K562 (cell line): Measurements from ENCODE around the gene CELF4.

ENCODE experiments used
- CREB1 ChIP-seq, 2 experiments: sonication (generic) in 1 of 2; formaldehyde crosslinking in 1 of 2; IDR thresholded peaks; 2 replicates each; pipeline versions ENCODE4 v1.6.1 to v1.8.0; 2012 to 2022; ENCODE audit warnings: inconsistent platforms in 1 of 2, mild to moderate bottlenecking in 1 of 2, missing genetic modification reagents in 1 of 2, moderate library complexity in 1 of 2
- PCBP1 ChIP-seq: fragments of 200-400 bp; formaldehyde crosslinking; IDR thresholded peaks from 2 replicates; pipeline ENCODE4 v1.6.1; 2018; ENCODE audit warnings: mild to moderate bottlenecking, low read depth, low read length; ENCODE audit not compliant: poor library complexity, severe bottlenecking
- POLR2A ChIP-seq: fragments of 450-650 bp; conservative IDR thresholded peaks from 2 replicates; pipeline ENCODE4 v1.6.1; 2016
- TOE1 ChIP-seq, 2 experiments: fragments of 450-650 bp in 1 of 2; sonication (generic) in 1 of 2; formaldehyde crosslinking in 1 of 2; IDR thresholded peaks; 2 replicates each; pipeline versions ENCODE4 v1.7.1 to v1.8.0; 2016 to 2022; ENCODE audit warnings: borderline replicate concordance in 2 of 2, mild to moderate bottlenecking in 2 of 2, antibody characterized with exemption in 1 of 2, inconsistent platforms in 1 of 2, low read depth in 1 of 2, missing genetic modification reagents in 1 of 2, moderate library complexity in 1 of 2
- ZBTB17 ChIP-seq: fragments of 450-650 bp; formaldehyde crosslinking; IDR thresholded peaks from 2 replicates; pipeline ENCODE4 v1.4.0; 2020; ENCODE audit warnings: mild to moderate bottlenecking
- TF ChIP-seq, protein P1 (sequence below): fragments of 250-450 bp; sonication (Bioruptor Pico); IDR thresholded peaks from 2 replicates; pipeline ENCODE4 v1.8.0; 2022; ENCODE audit warnings: moderate library complexity, mild to moderate bottlenecking, inconsistent platforms
- TF ChIP-seq, protein P2 (sequence below), 2 experiments: fragments of 450-650 bp in 1 of 2; IDR thresholded peaks; 2 replicates each; pipeline ENCODE4 v1.6.1; 2011 to 2017; ENCODE audit warnings: low read depth in 2 of 2, antibody characterized with exemption in 1 of 2, borderline replicate concordance in 1 of 2, low read length in 1 of 2, mild to moderate bottlenecking in 1 of 2, mixed read lengths in 1 of 2; ENCODE audit not compliant: control insufficient read depth in 1 of 2
- TF ChIP-seq, protein P3 (sequence below): fragments of 450-650 bp; formaldehyde crosslinking; IDR thresholded peaks from 2 replicates; pipeline ENCODE4 v1.4.0; 2020; ENCODE audit warnings: mild to moderate bottlenecking, moderate library complexity
- TF ChIP-seq, protein P4 (sequence below): sonication (generic); formaldehyde crosslinking; IDR thresholded peaks from 2 replicates; pipeline ENCODE4 v1.5.0; 2020; ENCODE audit warnings: missing genetic modification reagents

DNA sequence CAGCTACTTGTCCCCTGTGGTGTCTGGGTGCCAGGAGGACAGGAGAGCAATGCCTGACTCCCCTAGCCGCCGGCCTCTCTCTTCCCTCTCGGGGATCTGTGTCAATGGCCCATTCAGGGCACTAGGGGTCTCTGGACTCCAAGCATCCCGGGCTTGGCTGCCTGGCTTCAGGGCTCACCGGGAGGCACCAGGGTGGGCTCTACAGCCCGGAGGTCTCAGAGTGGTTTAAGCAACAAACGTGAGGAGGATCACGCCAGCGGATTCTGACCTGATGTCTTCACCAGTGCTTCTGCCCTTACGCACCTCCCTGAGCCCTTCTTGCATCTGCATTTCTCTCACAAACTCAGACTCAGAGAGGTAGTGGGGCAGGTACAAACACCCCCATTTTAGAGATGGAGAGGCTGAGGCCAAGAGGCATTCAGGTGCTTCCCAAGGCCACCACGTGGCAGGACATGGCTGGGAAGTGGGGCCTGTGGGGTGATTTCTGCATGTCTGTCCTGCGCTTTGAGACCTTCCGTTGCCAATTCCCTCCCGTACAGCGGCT, 243.0 kb downstream of the CELF4 start:
- TF ChIP-seq POLR2A (no peak), PCBP1 (no peak), TOE1 (IDR thresholded peaks at IDR 0.05; ENCODE audit: borderline replicate concordance) (no peak), TOE1 (CRISPR knock-in tag; IDR thresholded peaks at IDR 0.05; ENCODE audit: borderline replicate concordance, low read depth) (no peak), CREB1 (IDR thresholded peaks at IDR 0.05) (no peak), CREB1 (CRISPR knock-in tag; IDR thresholded peaks at IDR 0.05) (no peak), ZBTB17 (CRISPR knock-in tag) (no peak)
- TF ChIP-seq, protein P1, sequence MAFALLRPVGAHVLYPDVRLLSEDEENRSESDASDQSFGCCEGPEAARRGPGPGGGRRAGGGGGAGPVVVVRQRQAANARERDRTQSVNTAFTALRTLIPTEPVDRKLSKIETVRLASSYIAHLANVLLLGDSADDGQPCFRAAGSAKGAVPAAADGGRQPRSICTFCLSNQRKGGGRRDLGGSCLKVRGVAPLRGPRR (CRISPR knock-in tag): no peak
- TF ChIP-seq, protein P2, sequence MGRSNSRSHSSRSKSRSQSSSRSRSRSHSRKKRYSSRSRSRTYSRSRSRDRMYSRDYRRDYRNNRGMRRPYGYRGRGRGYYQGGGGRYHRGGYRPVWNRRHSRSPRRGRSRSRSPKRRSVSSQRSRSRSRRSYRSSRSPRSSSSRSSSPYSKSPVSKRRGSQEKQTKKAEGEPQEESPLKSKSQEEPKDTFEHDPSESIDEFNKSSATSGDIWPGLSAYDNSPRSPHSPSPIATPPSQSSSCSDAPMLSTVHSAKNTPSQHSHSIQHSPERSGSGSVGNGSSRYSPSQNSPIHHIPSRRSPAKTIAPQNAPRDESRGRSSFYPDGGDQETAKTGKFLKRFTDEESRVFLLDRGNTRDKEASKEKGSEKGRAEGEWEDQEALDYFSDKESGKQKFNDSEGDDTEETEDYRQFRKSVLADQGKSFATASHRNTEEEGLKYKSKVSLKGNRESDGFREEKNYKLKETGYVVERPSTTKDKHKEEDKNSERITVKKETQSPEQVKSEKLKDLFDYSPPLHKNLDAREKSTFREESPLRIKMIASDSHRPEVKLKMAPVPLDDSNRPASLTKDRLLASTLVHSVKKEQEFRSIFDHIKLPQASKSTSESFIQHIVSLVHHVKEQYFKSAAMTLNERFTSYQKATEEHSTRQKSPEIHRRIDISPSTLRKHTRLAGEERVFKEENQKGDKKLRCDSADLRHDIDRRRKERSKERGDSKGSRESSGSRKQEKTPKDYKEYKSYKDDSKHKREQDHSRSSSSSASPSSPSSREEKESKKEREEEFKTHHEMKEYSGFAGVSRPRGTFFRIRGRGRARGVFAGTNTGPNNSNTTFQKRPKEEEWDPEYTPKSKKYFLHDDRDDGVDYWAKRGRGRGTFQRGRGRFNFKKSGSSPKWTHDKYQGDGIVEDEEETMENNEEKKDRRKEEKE (IDR thresholded peaks at IDR 0.05; ENCODE audit: borderline replicate concordance in 1 of 2, control insufficient read depth in 1 of 2, low read depth in 2 of 2, low read length in 1 of 2): no peak
- TF ChIP-seq, protein P3, sequence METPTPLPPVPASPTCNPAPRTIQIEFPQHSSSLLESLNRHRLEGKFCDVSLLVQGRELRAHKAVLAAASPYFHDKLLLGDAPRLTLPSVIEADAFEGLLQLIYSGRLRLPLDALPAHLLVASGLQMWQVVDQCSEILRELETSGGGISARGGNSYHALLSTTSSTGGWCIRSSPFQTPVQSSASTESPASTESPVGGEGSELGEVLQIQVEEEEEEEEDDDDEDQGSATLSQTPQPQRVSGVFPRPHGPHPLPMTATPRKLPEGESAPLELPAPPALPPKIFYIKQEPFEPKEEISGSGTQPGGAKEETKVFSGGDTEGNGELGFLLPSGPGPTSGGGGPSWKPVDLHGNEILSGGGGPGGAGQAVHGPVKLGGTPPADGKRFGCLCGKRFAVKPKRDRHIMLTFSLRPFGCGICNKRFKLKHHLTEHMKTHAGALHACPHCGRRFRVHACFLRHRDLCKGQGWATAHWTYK: no peak
- TF ChIP-seq, protein P4, sequence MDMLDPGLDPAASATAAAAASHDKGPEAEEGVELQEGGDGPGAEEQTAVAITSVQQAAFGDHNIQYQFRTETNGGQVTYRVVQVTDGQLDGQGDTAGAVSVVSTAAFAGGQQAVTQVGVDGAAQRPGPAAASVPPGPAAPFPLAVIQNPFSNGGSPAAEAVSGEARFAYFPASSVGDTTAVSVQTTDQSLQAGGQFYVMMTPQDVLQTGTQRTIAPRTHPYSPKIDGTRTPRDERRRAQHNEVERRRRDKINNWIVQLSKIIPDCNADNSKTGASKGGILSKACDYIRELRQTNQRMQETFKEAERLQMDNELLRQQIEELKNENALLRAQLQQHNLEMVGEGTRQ: no peak
